Measurements from ENCODE around the gene ATP11A. TPM values are rescaled to one million over a fixed set of nuclear protein-coding genes. Genes with fewer than 3 reads are reported as not detected.

Gene ATP11A
- total RNA-seq, 1 experiment from 2014 or later: 65.3 TPM

GRCh38 chr13:112844879-112845278 is 155.0 kb downstream of the ATP11A start:
- no peak overlapping the region for H3K27ac ChIP-seq (ENCODE audit: insufficient read length, low read depth, low read length)
- H2BK5ac ChIP-seq (ENCODE audit: insufficient read length, low read length): no peak overlapping the region
- H3K27me3 ChIP-seq (ENCODE audit: insufficient read depth, low read length): no peaks in the 10 kb centered on the region
- H3K36me3 Mint-ChIP-seq (ENCODE audit: insufficient read depth in 1 of 3, low read depth in 3 of 3): peaks cover 22 to 52% (median 45%) of the 10 kb centered on the region in 3 experiments; a peak in 6 of 7 replicates
- no peak overlapping the region for H3K23ac ChIP-seq (ENCODE audit: insufficient read length, low read depth, low read length)
- H3K23me2 ChIP-seq (ENCODE audit: insufficient read length, low read depth, low read length, poor library complexity, severe bottlenecking): no peaks in the 10 kb centered on the region
- no peak overlapping the region for H2BK20ac ChIP-seq (ENCODE audit: low read depth, low read length, poor library complexity, severe bottlenecking)
- no peak overlapping the region for H3K27ac Mint-ChIP-seq
- no peak for DNase-seq
- H3K14ac ChIP-seq (ENCODE audit: insufficient read depth, low read length): no peak overlapping the region
- no peaks in the 10 kb centered on the region for H3K79me2 ChIP-seq (ENCODE audit: insufficient read depth, low read length)
- H2AFZ ChIP-seq (ENCODE audit: low read length): no peak overlapping the region
- no peak overlapping the region for H3K4ac ChIP-seq (ENCODE audit: low read depth, low read length)
- no peak overlapping the region for H3K56ac ChIP-seq (ENCODE audit: insufficient read length, low read depth, low read length)
- no peak for TF ChIP-seq CTCF (conservative IDR thresholded peaks at IDR 0.05)
- H3K9ac ChIP-seq (ENCODE audit: extremely low read depth, insufficient read length, low read length): no peak overlapping the region
- no peak overlapping the region for H4K91ac ChIP-seq (ENCODE audit: insufficient read length, low read depth, low read length)
- H2AK5ac ChIP-seq (ENCODE audit: insufficient read length, low read length): no peak overlapping the region
- no peak overlapping the region for H4K5ac ChIP-seq (ENCODE audit: insufficient read length, low read depth, low read length)
- H3K4me1 ChIP-seq (ENCODE audit: insufficient read depth, low read length): no peaks in the 10 kb centered on the region
- no peaks in the 10 kb centered on the region for H3K27me3 Mint-ChIP-seq (ENCODE audit: low read depth)
- no peak overlapping the region for H3K4me3 Mint-ChIP-seq
- H3K79me1 ChIP-seq (ENCODE audit: insufficient read depth, low read depth, low read length, poor library complexity, severe bottlenecking): no peaks in the 10 kb centered on the region
- H4K8ac ChIP-seq (replicated peaks; ENCODE audit: insufficient read length, low read depth, low read length): no peak overlapping the region
- WGBS (ENCODE audit: extremely low coverage, insufficient read length, low lambda C conversion rate): no CpG with 5 or more reads among the region's 10 CpGs
- peaks cover 4 to 15% of the 10 kb centered on the region in 2 experiments; a peak in 3 of 4 replicates for H3K4me1 Mint-ChIP-seq
- H2BK12ac ChIP-seq (ENCODE audit: insufficient read length, low read depth, low read length): no peak overlapping the region
- H3K9me3 Mint-ChIP-seq: peaks cover 0 to 6% of the 10 kb centered on the region in 2 experiments; a peak in 1 of 5 replicates
- no peaks in the 10 kb centered on the region for H3K9me3 ChIP-seq (ENCODE audit: control insufficient read depth, low read depth, low read length)
- H2BK120ac ChIP-seq (ENCODE audit: low read depth, low read length, poor library complexity, severe bottlenecking): no peak overlapping the region
- H3K18ac ChIP-seq (ENCODE audit: insufficient read length, low read depth, low read length): no peak overlapping the region
- H2BK15ac ChIP-seq (ENCODE audit: low read depth, low read length): no peak overlapping the region
- H4K20me1 ChIP-seq (ENCODE audit: control insufficient read depth, insufficient read depth, insufficient read length): no peaks in the 10 kb centered on the region
- H3T11ph ChIP-seq (ENCODE audit: low read length): no peak overlapping the region
- H3K4me2 ChIP-seq (ENCODE audit: insufficient read depth, insufficient read length, low read length): no peak overlapping the region

All from H9 (cell line).